CD4-positive, alpha-beta T cell treated with Interleukin-1 beta for 1 hour (primary cell): ENCODE results near the gene HIVEP2.

Source experiments
- DNase-seq, 2 donors: peaks; one replicate each; pipeline ENCODE4 v3.0.0-alpha.2; 2020 to 2022

HIVEP2 gene

GRCh38 chr6:142726616-142727015, 218.4 kb downstream of the HIVEP2 start:
- DNase-seq = no peak

DNA sequence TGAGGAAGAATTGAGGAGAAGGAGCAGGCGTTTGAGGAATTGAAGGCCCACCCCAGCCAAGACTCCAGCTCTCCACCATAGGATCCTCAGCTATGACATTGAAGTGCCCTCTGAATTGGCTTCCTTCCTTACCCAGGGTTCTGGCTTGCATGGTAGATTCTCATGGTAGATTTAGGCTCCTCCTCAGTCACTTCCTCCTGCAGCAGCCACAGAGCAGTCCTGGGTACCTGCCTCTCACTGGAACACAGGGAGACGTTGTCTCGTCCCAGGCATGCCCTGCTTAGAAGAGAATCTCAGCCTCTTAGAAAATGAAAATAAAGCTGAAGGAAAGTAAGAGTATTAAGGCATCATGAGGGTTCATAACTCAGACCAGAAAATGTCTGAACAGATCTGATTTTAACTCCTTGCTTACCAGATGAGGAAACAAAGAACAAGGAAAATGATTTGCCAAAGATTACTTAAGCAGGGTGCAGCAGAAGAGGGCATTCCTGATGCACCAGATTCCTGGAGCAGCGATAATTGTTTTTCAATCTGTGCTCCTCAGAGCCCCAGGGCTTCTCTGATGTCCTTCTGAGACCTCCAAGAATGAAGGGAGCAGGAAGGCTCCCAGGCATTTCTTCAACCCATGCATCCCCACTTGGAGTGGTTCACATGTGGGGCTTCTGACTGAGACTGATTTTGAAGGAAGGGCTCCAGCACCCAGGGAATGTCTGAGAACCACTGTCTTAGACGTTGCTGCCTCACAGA, 219.8 kb downstream of the HIVEP2 start:
- no peak for DNase-seq

DNA sequence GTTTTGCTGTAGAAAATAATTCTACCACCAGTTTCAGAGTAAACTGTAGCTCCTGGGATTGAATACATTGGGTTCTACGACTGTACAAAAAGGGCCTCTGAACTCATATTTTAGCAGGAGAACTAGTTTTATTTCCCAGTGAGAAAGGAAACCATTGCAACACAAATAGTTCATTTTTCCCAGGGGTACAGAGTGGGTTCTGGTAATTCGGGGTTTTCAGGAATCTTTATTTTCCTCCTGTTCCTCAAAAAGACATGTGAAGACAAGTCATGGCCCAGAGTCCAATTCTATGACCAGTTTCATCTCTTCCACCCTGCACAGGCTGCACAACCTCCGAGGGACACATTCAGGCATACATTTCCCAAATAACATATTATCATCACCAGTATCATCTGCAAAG, 222.1 kb downstream of the HIVEP2 start:
- no peak for DNase-seq

- DNase-seq = no peak
Observed at GRCh38 chr6:142722012-142722411, 223.0 kb downstream of the HIVEP2 start.

DNA sequence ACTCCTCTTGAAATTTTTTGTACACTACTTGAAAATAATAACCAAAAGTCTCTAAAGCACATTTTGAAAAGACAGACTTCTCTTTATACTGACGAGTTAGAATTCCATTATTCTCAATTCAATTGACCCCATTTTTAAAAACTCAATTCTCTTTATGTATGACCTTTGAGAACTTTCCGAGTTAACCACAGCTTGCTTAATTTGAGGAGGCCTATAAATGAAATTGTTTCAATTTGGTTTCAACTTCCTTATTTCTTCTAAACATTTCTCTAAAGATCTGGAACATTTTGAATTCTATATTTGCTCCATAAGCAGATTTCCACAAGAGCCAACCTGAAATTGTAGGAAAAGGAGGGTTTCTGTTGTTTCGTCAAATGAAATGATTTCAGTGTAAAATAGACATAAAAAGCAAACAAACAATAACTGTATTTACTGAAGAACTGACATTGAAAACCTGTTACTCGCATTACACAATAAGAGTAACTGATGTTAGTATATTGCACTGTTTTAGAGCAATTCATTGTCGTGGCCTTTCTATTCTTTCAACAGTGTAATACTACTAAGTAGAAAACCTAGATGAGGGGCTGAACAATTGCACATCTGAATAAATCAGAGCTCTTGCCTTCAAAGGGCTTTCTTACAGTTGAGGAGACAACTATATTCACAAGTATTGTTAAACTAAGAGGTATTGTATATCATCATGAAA, 223.6 kb downstream of the HIVEP2 start:
- DNase-seq = no peak

GRCh38 chr6:142718667-142719191, 226.2 kb downstream of the HIVEP2 start:
- DNase-seq = no peak

DNA sequence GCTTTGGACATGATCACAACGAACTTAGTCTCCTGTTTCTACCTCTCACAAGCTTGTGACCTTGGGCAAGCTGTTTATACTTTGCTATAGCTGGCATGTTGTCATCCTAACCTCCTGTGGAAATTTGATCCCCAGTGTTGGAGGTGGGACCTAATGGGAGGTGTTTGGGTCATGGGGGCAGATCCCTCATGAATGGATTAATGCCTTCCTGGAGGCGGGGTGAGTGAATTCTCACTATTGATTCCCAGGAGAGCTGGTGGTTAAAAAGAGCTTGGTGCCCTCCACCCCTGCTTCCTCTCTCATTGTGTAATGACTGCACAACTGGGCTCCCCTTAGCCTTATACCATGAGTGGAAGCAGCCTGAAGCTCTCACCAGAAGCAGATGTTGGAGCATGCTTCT, 228.9 kb downstream of the HIVEP2 start:
- no peak for DNase-seq

DNA sequence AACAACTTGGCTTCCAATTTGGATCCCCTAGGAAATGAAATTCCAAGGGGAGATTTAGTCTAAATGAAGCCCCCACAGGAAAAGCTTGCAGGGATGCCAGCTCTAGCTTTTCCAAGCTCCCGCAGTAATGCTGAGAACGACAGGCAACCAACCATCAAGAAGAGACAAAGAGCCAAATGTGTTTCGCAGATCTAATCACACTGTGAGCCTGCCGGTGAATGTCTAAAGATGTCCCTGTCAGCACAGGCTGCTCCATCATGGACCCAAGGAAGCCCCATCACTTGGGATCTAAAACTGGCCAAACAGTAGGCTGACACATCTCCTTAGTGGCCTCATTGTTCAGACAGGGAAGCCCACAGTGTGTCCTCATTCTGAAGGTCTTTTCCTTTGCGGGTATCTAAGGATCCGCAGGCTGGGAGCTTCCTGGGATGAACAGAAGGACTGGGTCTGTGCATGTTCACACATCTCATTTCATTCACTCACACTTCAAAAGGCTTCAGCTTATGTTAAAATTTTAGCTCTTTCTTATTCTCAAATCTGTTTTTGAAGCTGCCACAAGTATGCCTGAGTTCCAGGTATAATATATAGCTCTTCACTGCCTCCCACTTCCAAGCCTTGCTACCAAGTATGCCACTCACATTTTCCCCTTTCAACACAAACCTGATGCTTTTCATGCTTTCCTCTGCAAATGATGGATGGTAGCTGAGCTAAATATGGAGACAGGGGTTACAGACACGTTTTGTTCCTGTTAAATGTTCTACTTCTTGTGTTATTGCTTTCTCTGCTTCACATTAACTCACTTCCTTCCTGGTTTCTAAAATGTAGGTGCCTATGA, 229.8 kb downstream of the HIVEP2 start:
- no peak for DNase-seq

DNA sequence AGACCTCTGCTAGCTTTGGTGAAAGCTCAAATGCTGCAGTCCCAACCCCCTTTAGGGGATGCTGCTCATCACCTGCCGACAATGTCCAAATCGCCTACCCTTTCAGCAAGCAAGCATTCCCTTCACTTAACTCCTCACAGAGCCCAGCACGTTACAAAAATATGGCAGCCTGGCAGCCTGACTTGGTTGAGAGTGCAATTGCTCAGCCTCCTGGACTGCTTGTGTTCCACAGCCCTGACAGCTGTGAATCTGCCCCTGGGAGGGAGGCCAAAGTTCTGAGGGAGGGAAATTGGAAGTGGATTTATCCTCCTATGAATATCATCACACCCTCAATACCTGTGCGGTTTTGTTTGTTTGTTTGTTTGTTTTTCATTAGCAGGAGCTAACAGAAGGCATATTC, 231.0 kb downstream of the HIVEP2 start:
- DNase-seq = no peak

DNA sequence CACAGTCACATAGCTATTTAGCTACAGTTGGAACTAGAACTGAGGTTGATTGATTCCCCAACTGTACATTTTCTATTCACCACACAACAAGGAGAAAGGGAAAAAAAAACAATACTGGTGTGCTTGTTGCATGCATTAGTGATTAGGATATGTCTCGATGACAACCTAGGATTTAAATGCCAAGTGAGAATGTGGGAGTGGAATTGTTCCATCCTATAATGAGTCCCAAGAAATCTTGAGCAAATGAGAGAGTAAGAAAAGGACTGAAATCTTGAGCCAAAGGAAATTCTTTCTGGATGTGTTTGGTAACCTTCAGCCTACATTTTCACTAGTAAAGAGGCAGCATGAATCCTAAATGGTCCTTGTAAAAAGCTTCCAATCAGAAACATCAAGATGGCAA, 232.7 kb downstream of the HIVEP2 start:
- no peak for DNase-seq

GRCh38 chr6:142708651-142709050, 236.3 kb downstream of the HIVEP2 start:
- no peak for DNase-seq

- no peak for DNase-seq
Observed at GRCh38 chr6:142707255-142707654, 237.7 kb downstream of the HIVEP2 start.

DNA sequence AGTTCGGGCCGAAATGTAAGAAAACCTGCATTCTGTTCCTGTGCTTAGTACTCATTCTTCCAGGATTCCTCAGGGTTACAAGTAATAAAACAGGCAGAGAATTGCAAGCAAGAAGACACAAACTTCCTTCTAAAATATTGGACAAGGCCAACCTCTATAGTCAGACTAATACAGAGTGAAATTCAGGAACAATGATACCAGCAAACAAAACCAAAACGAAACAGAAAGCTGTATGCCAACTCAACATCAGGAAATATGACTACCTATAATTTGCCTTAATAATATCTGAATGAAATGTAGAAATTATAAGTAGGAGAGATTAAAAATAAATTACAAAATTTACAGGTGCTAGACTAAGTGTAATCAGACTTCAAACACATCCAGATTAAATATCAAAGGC, 238.8 kb downstream of the HIVEP2 start:
- no peak for DNase-seq

DNA sequence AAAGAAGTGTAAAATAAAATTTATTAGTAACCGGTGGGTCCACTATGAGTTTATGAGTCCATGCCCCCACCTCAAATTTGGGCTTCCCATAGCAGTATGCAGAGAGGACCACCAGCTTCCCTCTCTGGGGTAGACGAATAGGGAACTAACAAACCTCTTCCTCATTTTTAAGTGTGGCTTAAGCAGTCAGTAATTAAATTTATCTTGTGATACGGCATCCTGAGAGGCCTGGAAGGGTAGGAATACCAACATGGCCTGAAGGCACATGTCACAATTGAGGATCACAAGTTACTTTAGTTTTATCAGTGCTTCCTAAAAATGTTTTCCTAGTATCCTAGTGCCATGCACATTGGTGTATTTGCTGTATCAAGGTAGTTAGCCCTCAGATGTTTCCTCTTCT, 239.9 kb downstream of the HIVEP2 start:
- no peak for DNase-seq

- peak in 1 of 2 donors; percentile 56 for DNase-seq
Observed at GRCh38 chr6:142702501-142703460, 242.2 kb downstream of the HIVEP2 start.
